HG02571 (cell line): Measurements from ENCODE around the gene SNCAIP.

ENCODE experiments used
- ATAC-seq: cut with Tn5 transposase; IDR thresholded peaks from one replicate; pipeline ENCODE4 v1.9.1; 2021; ENCODE audit warnings: mild to moderate bottlenecking, moderate library complexity; ENCODE audit not compliant: unreplicated experiment

SNCAIP gene

DNA sequence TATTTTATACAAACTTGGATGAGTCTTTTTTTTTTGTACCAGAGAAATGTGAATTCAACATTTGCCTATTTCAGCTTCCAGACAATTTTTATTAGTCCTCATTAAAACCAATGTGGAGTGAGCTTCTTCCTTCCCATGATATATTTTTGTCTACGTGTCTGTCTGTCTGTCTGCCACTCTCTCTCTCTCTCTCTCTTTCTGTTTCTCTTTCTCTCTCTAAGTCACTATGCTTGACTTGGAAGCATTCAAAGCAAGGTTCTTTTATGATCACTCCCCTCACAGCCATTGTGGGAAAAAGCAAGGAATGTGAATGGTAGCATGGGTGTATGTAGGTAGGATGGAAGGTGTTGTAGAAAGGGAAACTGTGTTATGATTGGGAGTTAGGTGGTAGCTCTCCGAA lies 80.2 kb downstream of the SNCAIP start:
- no peak for ATAC-seq

DNA sequence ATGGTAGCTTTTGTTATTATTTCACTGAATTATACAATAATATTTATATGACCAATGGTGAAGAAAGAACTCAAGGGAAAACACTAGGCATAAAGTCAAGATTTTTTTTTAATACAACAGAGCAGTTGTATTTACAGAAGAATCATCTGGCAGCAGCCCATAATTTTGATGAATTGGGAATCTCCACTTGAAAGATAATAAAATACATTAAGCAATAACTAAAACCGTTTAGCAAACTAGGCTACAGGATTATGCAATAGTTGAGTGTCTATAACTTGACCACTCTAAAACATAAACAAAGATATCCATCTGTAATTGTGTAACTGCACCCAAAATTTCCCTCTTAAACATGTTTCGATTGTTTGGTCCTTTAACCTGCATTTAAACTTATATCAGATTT lies 80.8 kb downstream of the SNCAIP start:
- ATAC-seq, result no peak

DNA sequence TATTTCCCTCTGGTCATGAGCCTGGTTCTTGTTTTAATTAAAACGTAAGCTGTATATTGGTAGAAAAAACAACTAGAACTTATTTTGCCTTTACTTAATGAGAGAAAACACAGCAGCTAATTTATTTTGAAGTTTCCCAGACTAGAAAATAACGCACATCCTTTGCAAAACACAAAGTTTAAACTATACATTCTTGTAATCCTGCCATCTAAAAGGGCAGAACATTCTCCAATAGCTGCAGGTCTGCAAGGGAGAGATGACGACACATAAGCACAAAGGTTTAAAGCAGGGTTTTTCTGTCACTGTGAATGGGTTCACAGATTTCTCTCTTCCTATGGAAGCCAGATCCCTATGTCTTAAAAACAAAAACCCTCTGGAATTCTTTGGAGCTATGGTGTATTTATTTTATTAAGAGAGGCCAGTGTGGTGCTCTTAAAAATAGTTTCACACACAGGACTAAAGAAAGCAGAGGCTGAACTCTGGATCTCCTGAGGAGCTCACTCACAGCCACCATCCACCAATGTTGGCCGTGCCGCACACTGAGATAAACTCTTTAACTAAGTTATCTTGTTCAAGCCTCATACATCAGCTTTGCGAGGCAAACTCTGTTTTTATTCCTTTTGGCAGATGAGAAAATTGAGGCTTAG lies 82.4 kb downstream of the SNCAIP start:
- no peak for ATAC-seq

DNA sequence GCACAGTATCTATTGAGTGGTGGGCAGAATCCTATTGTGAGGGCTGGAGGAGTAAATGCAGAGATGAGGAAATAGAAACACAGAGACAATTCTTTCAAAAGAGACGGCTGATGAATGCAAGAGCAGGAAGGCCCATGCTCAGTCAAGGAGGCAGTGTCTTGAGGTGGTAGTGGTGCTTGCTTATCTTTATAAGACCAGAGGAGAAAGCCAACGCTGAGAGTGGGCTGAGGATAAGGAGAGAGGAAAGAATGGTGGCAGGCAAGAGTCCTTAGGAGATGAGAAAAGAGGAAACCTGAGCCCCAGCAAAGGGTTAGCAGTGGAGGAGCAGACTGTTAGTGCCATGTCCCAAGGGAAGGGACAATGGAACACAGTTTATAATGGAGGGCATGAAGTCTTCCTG lies 86.0 kb downstream of the SNCAIP start:
- ATAC-seq, result no peak

DNA sequence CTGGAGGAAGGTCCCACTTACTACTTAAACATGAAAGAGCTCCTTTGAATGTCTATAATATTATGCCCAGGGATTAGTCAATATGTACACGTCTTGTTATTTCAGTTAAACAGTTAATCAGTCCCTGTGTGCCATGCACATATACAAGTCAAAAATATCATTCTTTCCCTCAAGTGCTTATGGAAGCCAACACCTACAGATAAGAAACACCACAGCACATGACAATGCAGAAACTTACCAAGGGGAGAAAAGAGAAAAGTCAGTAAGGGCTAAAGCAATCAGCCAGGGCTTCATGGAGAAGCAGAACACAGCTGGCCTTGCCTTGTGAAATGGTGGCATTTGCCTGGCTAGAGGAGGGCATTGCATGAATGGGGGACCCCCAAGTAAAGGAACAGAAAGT lies 88.3 kb downstream of the SNCAIP start:
- no peak for ATAC-seq

DNA sequence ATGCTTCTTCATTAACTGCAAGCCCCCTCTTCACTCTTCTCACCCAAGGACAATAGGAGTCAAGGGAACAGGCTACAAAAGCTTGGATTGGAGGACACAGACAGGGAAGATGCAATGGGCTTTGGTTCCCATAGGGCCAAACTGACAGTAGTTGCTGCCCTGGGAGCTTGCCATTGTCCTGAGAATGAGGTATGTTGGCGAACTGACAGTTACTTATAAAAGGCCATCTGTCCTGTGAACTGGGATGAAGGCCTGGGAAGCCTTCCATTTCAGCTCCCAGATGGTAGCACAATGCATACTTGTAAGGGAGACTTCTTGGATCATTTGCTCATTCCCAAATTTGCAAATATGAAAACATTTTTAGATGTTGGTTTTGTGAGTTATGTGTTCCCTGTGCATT lies 88.9 kb downstream of the SNCAIP start:
- ATAC-seq, result no peak

DNA sequence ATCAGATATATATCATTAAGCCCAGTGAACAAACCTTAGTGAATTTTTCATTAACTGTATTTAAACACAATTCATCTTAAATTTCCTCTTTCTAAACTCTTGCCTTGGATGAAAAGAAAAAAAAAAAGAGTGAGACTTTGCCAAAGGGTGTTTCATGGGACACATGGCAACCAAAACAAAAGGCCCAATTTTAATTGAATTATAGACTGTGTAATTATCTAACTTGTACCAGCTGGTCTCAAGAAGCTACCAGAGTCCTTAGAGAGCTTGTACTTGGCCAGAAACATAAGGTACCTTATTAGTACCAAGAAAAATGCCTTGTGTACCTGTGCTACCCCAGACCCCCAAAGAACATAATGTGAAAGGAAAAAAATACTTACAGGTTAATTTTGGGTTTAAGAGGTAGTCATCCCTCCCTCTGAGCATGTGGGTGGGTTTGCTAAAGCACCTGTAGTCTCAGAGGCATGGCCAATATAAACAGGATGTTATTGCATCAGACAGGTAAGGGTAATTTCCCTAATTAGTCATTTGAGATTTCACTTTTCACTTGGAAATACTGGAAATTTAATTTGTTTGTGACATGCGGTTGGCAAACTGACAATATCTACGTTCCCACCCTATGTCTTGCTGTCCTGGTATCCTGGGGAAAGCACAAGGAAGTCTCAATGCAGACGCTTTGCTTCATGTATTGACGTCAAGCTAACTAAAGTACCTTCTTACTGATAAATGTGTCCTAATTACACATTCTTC lies 90.1 kb downstream of the SNCAIP start:
- ATAC-seq, result no peak

DNA sequence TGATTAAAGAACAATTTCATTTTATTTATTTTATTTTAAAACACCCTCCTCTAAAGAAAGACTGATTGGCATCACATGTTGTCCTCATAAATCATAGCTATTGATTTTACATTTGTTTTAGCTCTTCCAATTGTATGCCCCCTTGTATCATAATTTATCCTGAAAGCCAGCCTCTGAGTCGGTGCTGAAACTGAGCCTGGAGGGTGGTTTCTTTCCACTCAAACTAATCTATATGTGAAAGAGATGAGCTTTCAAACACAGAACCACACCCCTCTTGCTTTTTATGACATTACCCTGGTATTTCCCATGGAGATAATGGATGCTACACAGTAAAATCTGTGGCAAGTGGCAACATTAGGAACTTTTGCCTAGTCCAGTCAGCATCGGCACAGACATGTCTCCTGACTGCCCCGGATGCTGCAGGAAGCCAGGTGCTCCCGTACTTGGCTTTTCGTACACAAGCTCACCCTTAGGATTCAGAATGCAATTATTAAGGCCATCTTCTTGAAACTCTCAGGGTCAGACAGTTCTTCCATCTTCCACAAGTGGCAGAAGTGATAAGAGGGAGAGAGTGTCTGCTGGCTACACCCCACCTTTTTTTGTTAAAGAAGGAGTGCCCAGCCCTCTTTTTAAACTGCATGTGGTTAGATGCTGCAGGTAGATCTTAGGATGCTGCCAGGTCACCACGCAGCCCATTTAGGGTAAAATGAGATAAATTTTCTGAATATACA lies 91.1 kb downstream of the SNCAIP start:
- ATAC-seq, result no peak

DNA sequence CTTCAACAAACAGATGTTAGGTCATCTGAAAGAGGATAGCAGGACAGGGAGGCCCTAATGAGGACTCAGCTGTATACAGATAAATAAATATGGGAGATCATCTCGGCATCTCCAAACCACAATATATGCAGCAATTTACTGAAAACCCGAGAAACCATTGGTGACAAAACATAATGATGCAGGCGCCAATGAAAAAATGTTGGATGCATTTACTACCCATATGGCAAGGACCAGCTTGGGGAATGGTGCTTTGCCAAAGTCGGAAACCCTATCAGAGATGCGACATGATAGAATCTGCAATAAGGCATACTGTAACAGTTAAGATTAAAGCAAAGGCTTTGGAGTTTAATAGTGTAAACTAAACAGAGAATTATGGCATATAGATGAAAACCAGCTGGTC lies 92.0 kb downstream of the SNCAIP start:
- no peak for ATAC-seq

DNA sequence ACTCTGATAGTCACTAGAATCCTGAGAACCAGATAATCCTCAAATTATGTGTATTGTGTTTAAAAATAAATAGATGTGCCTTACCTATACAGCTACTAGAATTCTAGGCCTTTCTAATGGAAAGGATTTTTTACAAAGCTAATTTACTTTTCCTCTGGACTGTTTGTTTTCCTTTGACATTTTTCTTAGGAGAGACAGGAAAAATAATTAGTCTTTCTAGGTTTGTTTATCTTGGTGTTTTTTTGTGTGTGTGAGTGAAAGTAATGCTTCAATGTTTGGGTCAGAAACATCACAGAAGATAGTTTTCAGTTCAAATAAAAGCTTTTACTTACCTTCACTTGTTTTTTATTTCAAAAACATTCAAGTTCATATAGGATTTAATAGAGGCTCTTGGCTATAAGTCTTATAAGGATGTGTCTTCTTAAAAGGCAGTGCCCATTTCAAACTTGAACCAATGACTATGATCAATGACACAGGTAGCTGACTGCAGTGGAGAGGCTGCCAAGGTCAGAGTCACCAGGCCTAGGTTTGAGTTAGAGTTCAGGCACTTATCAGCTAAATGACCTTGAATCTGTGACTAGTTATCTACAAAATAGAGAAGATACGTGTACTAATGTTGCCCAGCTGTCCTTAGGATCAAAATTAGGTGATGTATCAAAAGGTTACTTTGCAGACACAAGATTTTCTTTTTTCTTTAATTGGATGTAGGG lies 92.8 kb downstream of the SNCAIP start:
- ATAC-seq, result no peak

DNA sequence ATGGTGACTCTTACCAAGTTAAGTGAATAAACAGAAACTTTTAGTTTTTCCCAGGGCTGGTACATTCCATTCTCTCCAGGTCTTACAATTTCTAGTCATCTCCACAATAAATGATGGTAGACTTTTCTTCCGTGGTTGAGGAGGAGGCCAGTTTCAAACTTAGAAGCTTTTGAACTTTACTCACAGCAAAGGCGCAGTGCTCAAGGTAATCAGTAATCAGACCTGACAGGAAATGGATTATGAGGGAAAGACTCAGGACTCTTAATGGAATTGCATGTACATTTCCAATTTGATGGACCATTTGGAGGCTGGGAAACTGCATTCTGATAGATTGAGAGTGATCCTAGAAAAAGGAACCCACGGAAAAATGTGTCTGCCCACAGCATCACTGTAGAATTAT lies 93.7 kb downstream of the SNCAIP start:
- no peak for ATAC-seq

DNA sequence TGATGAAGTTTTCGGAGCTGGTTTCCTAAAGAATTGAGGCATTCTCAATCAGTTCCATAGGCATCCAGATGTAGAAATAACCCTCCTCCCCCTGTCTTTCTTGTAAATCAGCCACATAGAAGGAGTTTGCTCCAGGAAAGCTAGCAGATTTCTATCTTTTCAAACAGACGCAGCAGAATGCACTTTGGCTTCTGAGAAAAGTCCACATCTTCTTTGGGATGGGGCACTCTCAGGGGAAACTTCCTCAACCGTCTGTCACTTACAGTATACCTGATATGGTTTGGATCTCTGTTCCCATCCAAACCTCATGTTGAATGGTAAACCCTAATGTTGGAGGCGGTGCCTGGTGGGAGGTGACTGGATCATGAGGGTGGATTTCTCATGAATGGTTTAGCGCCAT lies 94.1 kb downstream of the SNCAIP start:
- no peak for ATAC-seq

DNA sequence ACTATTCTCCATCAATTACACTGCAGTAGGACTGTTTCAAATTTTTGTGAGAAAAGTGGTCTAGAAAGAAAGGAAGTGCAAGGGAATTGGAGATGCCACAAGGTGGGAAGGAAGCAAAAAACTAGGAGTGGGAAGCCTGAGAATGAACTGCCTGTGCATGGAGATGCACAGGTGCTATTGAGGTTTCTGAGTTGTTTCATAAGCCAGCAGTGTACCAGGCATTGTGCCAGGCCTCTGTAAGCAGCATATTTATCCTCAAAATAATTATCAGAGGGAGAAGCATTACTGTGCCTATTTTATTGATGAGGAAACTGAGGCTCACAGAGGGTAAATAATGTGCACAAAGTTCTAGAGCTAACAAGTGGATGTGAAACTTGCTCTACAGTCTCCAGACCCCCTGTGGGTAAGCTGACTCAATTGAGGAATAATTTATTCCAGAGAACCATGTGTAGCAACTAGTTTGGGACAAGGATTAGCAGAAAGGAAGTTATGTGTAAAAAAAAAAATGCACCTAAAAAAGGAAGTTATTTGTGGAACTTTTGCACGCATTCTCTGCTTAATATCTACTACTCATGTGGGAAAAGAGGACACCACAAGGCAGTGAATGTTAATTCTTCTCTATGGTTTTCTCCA lies 96.7 kb downstream of the SNCAIP start:
- no peak for ATAC-seq

DNA sequence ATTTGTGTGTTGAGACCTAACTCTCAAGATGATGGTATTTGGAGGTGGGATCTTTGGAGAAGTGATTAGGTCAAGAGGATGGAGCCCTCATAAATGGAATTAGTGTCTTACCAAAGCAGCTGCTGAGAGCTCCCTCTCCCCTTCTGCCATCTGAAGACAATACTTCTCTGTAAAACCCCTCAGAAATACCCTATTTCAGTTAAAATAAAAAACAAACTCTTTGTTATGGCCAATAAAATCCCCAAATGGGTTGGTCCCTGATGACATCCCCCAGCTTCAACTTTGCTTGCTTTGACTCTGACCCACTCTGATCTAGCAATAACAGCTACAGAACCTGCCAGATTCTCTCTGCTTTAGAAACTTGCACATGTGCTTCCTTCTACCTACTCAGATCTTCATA lies 100.9 kb downstream of the SNCAIP start:
- no peak for ATAC-seq

DNA sequence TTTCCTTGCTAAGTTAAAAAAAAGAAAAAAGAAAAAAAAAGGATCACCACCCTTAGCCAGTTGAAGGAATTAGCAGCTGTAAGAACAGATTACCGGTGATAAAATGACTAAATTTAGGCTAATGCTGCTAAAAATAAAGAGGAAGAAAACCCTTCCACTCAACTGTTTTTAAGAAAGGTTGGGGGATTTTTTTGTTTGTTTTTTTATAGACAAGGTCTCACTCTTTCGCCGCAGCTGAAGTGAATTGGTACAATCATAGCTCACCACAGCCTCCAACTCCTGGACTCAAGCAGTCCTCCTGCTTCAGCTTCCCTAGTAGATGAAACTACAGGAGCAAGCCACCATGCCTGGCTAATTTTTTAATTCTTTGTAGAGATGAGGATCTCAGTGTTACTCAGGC lies 101.7 kb downstream of the SNCAIP start:
- no peak for ATAC-seq

DNA sequence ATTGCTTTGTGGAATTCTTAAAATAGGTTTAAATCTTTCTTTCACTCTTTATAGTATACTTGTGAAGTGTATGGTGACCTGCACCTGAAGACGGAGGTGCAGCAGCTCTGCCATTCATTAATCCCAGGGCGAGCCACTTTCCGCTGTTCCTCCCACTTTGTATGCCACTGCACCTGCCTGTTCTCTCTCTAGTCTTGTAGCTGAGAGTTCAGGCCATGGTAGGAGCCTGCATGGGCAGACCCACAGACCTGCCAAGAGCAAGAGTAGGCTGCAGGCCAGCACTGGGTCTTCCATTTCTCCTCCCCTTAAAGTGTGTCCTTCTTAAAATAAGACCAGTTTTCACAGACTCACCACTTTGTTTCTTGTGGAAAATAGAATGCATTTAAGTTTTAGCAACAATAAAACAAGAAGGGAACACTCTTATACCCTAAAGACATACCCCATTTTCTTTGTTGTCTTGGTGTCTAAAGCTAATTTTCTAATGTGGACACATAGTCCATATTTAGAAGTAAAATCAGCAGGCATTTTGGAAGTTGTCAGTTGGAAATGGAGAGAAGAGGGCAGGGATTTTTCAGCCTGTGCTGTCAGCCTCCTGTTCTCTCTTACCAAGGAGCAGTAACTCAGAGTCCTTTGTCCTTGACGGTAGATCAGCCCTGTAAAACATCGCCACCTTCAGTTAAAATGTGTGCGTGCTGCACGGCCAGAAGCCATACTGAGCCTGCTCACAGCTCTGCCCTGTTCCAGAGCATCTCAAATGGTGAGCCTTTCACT lies 103.2 kb downstream of the SNCAIP start:
- ATAC-seq, result peak; percentile 80

DNA sequence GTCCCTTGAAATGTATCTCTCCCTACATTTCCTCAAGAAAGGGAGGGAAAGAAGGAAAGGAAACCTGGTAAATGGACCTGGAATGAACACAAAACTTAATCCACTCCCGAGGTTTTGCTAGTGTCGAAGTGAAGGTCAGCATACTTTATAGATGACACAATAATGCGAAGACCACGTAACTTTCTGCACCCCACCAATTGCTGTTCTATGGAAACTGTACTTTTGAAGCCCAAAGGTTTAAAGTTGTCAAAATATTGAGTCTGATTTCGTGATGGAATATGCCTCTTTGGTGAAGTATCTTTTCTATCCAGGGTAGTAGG lies 103.7 kb downstream of the SNCAIP start:
- no peak for ATAC-seq

DNA sequence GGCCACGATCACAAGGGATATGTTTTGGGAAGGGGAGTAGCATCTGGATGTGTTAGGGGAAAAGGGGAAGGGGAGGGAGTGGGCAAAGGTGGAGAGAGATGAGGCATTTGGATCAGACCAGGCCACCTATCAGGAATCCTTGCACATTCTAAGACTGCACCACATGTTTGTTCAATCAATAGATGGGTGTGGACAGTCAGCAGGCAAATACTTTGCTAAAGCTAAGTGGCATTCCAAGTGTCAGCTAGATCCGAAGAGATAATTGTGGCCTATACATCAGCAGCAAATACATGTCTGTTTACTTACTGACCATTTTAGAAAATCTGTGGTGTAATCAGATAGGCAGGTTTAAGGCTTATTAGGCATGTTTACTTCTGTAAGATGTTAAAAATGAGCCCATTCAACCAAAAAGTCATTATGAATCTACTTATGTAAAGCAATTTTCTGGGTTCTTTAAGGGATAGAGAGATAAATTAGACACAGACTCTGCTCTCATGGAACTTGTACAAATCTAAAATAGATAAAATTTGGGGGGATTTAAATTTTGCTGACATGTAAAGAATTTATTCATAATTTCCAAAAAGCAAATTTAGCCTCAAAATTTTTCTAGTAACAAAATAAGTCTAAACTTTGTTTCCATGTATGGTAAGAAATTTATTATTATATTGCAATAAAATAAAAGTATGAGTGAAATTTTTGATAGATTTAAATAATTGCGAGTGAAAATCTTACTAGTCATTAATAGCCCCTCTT lies 107.3 kb downstream of the SNCAIP start:
- no peak for ATAC-seq

DNA sequence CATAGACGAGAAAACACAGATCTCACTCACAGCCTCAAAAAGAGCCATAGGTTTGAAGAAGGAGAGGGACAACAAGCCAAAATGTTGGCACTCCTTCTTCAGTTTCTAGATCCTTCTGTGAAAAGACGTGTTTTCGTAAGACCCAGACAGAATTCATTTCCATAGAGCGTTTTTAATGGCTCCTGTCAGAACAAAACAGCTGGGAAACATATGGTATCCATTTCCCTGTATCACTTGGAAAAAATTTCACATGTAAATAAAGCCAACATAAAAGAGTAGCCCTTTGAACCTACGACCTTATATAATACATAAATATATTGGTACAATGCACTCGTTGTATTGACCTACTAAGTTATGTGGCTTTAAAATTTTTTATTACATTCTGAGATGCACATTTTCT lies 108.1 kb downstream of the SNCAIP start:
- no peak for ATAC-seq
